PFSK-1 (cell line): ENCODE results near the gene NFKB1.

ENCODE experiments used
- FOXP2 ChIP-seq: optimal IDR thresholded peaks from 2 replicates; pipeline ENCODE3; 2011; ENCODE audit warnings: borderline replicate concordance, control low read depth, inconsistent platforms; ENCODE audit not compliant: insufficient read depth; ENCODE audit errors: extremely low read length, extremely low read depth
- POLR2AphosphoS5 ChIP-seq: IDR thresholded peaks from 2 replicates; pipeline ENCODE4 v1.6.1; 2012; ENCODE audit warnings: low read depth, mild to moderate bottlenecking, control low read depth, low read length, moderate library complexity
- REST ChIP-seq, 2 experiments: IDR thresholded peaks; 2 replicates each; pipeline versions ENCODE4 v1.6.1 to v1.8.0; 2011 to 2012; ENCODE audit warnings: low read depth in 2 of 2, low read length in 2 of 2, control low read depth in 1 of 2, inconsistent platforms in 1 of 2, mild to moderate bottlenecking in 1 of 2, moderate library complexity in 1 of 2; ENCODE audit not compliant: insufficient read depth in 1 of 2
- SIN3A ChIP-seq: IDR thresholded peaks from 2 replicates; pipeline ENCODE4 v1.6.1; 2012; ENCODE audit warnings: mild to moderate bottlenecking, low read length, moderate library complexity, borderline replicate concordance; ENCODE audit not compliant: insufficient read depth
- TAF1 ChIP-seq: IDR thresholded peaks from 2 replicates; pipeline ENCODE4 v1.6.1; 2012; ENCODE audit warnings: low read length, control low read depth, borderline replicate concordance; ENCODE audit not compliant: insufficient read depth

Gene NFKB1

GRCh38 chr4:102502543-102502818 lies 1.3 kb downstream of the NFKB1 start:
- TF ChIP-seq REST (IDR thresholded peaks at IDR 0.05; ENCODE audit: insufficient read depth in 1 of 2, low read depth in 2 of 2, low read length in 2 of 2) (no peak), POLR2AphosphoS5 (no peak), SIN3A (no peak), FOXP2 (no peak), TAF1 (no peak)

GRCh38 chr4:102503301-102503746 lies 2.2 kb downstream of the NFKB1 start:
- TF ChIP-seq SIN3A = no peak
- no peak for TF ChIP-seq TAF1
- TF ChIP-seq POLR2AphosphoS5 = no peak
- TF ChIP-seq REST (IDR thresholded peaks at IDR 0.05; ENCODE audit: insufficient read depth in 1 of 2, low read depth in 2 of 2, low read length in 2 of 2) = no peak
- TF ChIP-seq FOXP2 = no peak

GRCh38 chr4:102503831-102504786 lies 3.0 kb downstream of the NFKB1 start:
- TF ChIP-seq SIN3A (no peak), REST (IDR thresholded peaks at IDR 0.05; ENCODE audit: insufficient read depth in 1 of 2, low read depth in 2 of 2, low read length in 2 of 2) (no peak), POLR2AphosphoS5 (no peak), FOXP2 (no peak), TAF1 (no peak)

GRCh38 chr4:102504941-102505340 lies 3.8 kb downstream of the NFKB1 start:
- TF ChIP-seq TAF1 = no peak
- TF ChIP-seq POLR2AphosphoS5 = no peak
- no peak for TF ChIP-seq REST (IDR thresholded peaks at IDR 0.05; ENCODE audit: insufficient read depth in 1 of 2, low read depth in 2 of 2, low read length in 2 of 2)
- no peak for TF ChIP-seq SIN3A
- TF ChIP-seq FOXP2 = no peak

- TF ChIP-seq SIN3A (no peak), POLR2AphosphoS5 (no peak), FOXP2 (no peak)
These were observed 4.5 kb downstream of the NFKB1 start for GRCh38 chr4:102505708-102506107.
